ENCODE data around the gene CCDC148.

- TF ChIP-seq CTCF (IDR thresholded peaks at IDR 0.05; ENCODE audit: low read depth, low read length, missing input control) = no peak
- TF ChIP-seq MAX (IDR thresholded peaks at IDR 0.05) = peak; percentile 64
- TF ChIP-seq ZBTB33 (IDR thresholded peaks at IDR 0.05) = peak; percentile 20
- TF ChIP-seq YY1 (IDR thresholded peaks at IDR 0.05) = no peak
These were observed 267.0 kb downstream of the CCDC148 start for GRCh38 chr2:158189526-158189925.
